Activated naive CD8-positive, alpha-beta T cell (primary cell): ENCODE measurements around the gene TXNDC9.
A peak's percentile ranks its signal among the peaks of the same experiment; 100 is the strongest.
"Not testable (repeated sequence)": the region's sequence is repeated elsewhere in the genome, so short reads cannot be mapped to it uniquely, and the experiment has no call there.

Experiments used
- H3K27ac Mint-ChIP-seq: one replicate; pipeline ENCODE4 v1.8.0; 2021; ENCODE audit warnings: mixed read lengths
- H3K27me3 Mint-ChIP-seq: one replicate; pipeline ENCODE4 v1.8.0; 2021; ENCODE audit warnings: mixed read lengths
- H3K36me3 Mint-ChIP-seq: one replicate; pipeline ENCODE4 v1.8.0; 2021; ENCODE audit warnings: mixed read lengths
- H3K4me1 Mint-ChIP-seq: one replicate; pipeline ENCODE4 v1.8.0; 2021; ENCODE audit warnings: low read depth, mixed read lengths
- H3K4me3 Mint-ChIP-seq: one replicate; pipeline ENCODE4 v1.8.0; 2021; ENCODE audit warnings: mild to moderate bottlenecking, mixed read lengths
- H3K9me3 Mint-ChIP-seq: one replicate; pipeline ENCODE4 v1.8.0; 2021; ENCODE audit warnings: low read depth, mixed read lengths

Gene TXNDC9

GRCh38 chr2:99335911-99336803 is at the start of gene TXNDC9:
TXNDC9 (minus strand) TSS chr2:99336333; CDS start chr2:99333210, 3,123 bp downstream.
- Mint-ChIP-seq H3K9me3 (no peaks in the 10 kb centered on the region), H3K4me1 (peaks cover 48% of the 10 kb centered on the region), H3K27ac (no peak within 1 kb of the TSS), H3K36me3 (peaks cover 2% of the 10 kb centered on the region), H3K27me3 (no peaks in the 10 kb centered on the region), H3K4me3 (no peak within 1 kb of the TSS)

- no peak overlapping the region for H3K27ac Mint-ChIP-seq
- H3K27me3 Mint-ChIP-seq = no peaks in the 10 kb centered on the region
- H3K4me3 Mint-ChIP-seq = no peak overlapping the region
- H3K36me3 Mint-ChIP-seq = peaks cover 21% of the 10 kb centered on the region
- peaks cover 7% of the 10 kb centered on the region for H3K4me1 Mint-ChIP-seq
- H3K9me3 Mint-ChIP-seq = no peaks in the 10 kb centered on the region
Observed at GRCh38 chr2:99382143-99382542, 46.0 kb upstream of the TXNDC9 start.

DNA sequence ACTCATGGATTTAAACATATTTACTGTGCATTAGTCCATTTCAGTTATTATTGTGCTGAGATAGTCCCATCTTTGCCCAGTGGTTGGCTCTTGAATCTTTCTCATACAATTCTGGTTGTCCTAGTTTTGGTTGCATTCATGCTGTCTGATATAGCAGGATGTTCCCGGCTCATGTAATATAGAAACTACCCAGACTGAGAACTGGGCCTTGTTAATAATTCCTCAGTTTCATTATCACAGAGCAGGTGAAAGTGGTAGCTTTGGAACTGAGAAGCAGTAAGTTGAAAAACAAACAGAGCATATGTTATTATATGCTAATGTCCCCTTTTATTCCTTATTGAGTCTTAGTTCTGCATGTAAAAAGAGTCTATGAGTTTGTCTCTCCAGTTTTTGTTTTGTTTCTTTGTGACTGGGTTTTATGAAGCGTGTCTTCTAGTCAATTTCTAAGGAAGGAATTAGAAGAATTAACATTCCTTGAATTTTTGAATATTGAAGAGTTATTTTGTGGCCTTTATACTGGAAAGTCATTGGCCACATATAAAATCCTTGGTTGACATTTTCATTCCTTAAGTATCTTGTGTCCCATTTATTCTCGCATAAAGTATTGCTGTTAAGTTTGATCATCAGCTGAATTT is 44.4 kb upstream of the TXNDC9 start:
- H3K36me3 Mint-ChIP-seq = peaks cover 24% of the 10 kb centered on the region
- H3K4me3 Mint-ChIP-seq = no peak overlapping the region
- H3K4me1 Mint-ChIP-seq = peaks cover 8% of the 10 kb centered on the region
- H3K27me3 Mint-ChIP-seq = no peaks in the 10 kb centered on the region
- H3K27ac Mint-ChIP-seq = no peak overlapping the region
- no peaks in the 10 kb centered on the region for H3K9me3 Mint-ChIP-seq

- H3K27me3 Mint-ChIP-seq = no peaks in the 10 kb centered on the region
- peak overlapping the region; percentile 64 for H3K27ac Mint-ChIP-seq
- peaks cover 30% of the 10 kb centered on the region for H3K36me3 Mint-ChIP-seq
- peaks cover 6% of the 10 kb centered on the region for H3K9me3 Mint-ChIP-seq
- H3K4me1 Mint-ChIP-seq = peaks cover 9% of the 10 kb centered on the region
- no peak overlapping the region for H3K4me3 Mint-ChIP-seq
Observed at GRCh38 chr2:99377879-99378278, 41.7 kb upstream of the TXNDC9 start.

- Mint-ChIP-seq H3K36me3 (peaks cover 34% of the 10 kb centered on the region), H3K9me3 (peaks cover 6% of the 10 kb centered on the region), H3K27ac (no peak overlapping the region)
Observed at GRCh38 chr2:99376254-99376864, 40.2 kb upstream of the TXNDC9 start.

GRCh38 chr2:99374747-99375146 is 38.6 kb upstream of the TXNDC9 start:
- Mint-ChIP-seq H3K4me1 (peaks cover 9% of the 10 kb centered on the region), H3K27ac (no peak overlapping the region), H3K27me3 (no peaks in the 10 kb centered on the region), H3K4me3 (no peak overlapping the region), H3K36me3 (peaks cover 37% of the 10 kb centered on the region), H3K9me3 (peaks cover 6% of the 10 kb centered on the region)

More at GRCh38 chr2:99376254-99376864, 40.2 kb upstream of the TXNDC9 start:
- Mint-ChIP-seq H3K4me3 (no peak overlapping the region), H3K27me3 (no peaks in the 10 kb centered on the region), H3K4me1 (peaks cover 9% of the 10 kb centered on the region)

GRCh38 chr2:99373144-99373543 is 37.0 kb upstream of the TXNDC9 start:
- H3K27ac Mint-ChIP-seq = no peak overlapping the region
- peaks cover 9% of the 10 kb centered on the region for H3K4me1 Mint-ChIP-seq
- H3K36me3 Mint-ChIP-seq = peaks cover 34% of the 10 kb centered on the region
- H3K4me3 Mint-ChIP-seq = no peak overlapping the region
- no peaks in the 10 kb centered on the region for H3K27me3 Mint-ChIP-seq
- H3K9me3 Mint-ChIP-seq = peaks cover 6% of the 10 kb centered on the region

DNA sequence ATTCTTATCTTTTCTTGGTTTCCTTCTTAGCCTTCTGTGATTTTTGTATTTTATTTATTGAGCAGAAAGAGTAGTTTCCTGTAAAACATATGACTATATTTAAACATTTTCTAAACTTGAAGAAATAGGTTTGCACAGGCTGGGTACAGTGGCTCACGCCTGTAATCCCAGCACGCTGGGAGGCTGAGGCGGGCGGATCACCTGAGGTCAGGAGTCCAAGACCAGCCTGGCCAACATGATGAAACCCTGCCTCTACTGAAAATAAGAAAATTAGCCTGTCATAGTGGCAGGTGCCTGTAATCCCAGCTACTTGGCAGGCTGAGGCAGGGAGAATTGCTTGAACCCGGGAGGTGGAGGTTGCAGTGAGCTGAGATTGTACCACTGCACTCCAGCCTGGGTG is 32.7 kb upstream of the TXNDC9 start:
- H3K4me3 Mint-ChIP-seq, H3K9me3 Mint-ChIP-seq, H3K27me3 Mint-ChIP-seq, H3K4me1 Mint-ChIP-seq, H3K27ac Mint-ChIP-seq: not testable (repeated sequence)
- H3K36me3 Mint-ChIP-seq = peaks cover 30% of the 10 kb centered on the region

DNA sequence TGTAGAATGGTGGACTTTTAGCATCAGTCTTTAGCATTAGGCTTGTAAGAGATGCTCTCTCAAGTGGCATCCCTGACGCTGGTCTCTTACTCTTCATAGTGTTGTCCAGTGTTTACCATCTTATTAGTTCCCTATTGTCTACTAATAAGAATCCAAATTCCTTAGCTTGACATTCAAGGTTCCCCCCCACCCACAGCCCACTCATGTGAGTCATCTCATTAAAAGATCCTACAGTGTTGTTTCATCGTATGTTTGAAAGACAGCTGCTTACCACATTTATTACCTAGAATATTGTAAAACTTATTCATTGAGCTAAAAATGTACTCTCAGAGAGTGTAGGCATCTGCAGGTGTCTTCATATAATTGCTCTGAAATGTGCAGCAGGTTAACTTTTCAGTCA is 29.5 kb upstream of the TXNDC9 start:
- Mint-ChIP-seq H3K9me3 (no peaks in the 10 kb centered on the region), H3K36me3 (peaks cover 15% of the 10 kb centered on the region)

DNA sequence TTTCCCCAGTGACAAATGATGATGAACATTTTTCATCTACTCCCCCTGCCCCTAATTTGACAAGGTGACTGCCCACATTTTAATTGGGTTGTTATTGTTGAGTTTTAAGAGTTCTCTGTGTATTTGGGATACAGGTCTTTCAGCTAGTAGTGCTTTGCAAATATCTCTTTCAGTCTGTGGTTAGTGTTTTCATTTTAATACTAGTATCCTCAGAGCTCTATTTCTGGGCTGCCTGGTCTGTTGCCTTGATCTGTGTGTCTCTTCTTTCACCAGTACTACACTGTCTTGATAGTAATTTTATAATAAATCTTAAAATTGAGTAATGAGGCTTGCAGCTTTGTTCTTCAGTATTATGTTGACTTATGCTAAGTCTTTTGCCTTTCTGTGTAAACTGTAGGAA is 20.7 kb upstream of the TXNDC9 start:
- Mint-ChIP-seq H3K9me3 (no peaks in the 10 kb centered on the region), H3K4me1 (peaks cover 51% of the 10 kb centered on the region), H3K27ac (no peak overlapping the region), H3K36me3 (peaks cover 4% of the 10 kb centered on the region), H3K27me3 (no peaks in the 10 kb centered on the region), H3K4me3 (no peak overlapping the region)

More for the DNA sequence above, 29.5 kb upstream of the TXNDC9 start:
- Mint-ChIP-seq H3K27me3 (no peaks in the 10 kb centered on the region), H3K4me3 (no peak overlapping the region), H3K4me1 (no peaks in the 10 kb centered on the region), H3K27ac (no peak overlapping the region)

DNA sequence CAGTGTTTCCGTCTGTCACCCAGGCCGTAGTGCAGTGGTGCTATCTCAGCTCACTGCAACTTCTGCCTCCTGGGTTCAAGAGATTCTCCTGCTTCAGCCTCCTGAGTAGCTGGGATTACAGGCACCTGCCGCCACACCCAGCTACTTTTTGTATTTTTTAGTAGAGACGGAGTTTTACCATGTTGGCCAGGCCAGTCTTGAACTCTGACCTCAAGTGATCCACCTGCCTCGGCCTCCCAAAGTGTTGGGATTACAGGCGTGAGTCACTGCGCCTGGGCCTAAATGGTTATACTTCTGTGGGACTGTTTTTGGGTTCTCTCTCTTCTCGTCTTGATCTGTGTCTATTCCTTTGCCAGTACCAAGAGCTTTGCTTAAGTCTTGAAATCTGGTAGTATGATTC is 18.7 kb upstream of the TXNDC9 start:
- H3K27me3 Mint-ChIP-seq, H3K36me3 Mint-ChIP-seq, H3K9me3 Mint-ChIP-seq, H3K27ac Mint-ChIP-seq: not testable (repeated sequence)
- peak overlapping the region; percentile 34 for H3K4me3 Mint-ChIP-seq
- peaks cover 65% of the 10 kb centered on the region for H3K4me1 Mint-ChIP-seq

DNA sequence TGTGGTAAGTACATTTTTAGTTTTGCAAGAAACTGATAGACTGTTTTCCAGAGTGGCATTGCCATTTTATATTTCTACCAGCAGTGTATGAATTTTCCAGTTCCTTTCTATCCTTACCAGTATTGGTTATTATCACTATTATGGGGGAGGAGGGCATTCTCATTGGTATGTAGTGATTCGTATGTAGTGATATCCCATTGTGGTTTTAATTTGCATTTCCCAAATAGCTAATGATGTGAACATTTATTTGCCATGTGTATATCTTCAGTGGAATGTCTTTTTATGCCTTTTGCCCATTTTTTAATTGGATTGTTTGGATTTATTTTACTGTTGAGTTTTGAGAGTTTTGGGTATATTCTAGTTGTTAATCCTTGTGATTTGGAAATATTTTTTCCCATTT is 17.9 kb upstream of the TXNDC9 start:
- peak overlapping the region; percentile 38 for H3K4me3 Mint-ChIP-seq
- H3K27ac Mint-ChIP-seq = no peak overlapping the region
- no peaks in the 10 kb centered on the region for H3K27me3 Mint-ChIP-seq
- H3K36me3 Mint-ChIP-seq = peaks cover 4% of the 10 kb centered on the region
- H3K4me1 Mint-ChIP-seq = peaks cover 71% of the 10 kb centered on the region
- no peaks in the 10 kb centered on the region for H3K9me3 Mint-ChIP-seq

DNA sequence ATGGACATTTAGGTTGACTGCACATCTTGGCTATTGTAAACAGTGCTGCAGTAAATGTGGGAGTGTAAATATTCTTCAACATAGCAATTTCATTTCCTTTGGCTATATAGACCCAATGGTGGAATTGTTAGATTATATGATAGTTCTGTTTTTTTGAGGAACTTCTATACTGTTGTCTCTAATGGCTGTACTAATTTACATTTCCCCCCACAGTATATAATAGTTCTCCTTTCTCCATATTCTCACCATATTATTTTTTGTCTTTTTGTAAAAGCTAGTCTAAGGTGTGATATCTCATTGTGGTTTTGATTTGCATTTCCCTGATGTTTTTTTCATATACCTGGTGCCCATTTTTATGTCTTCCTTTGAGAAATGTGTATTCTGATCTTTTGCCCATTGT is 14.1 kb upstream of the TXNDC9 start:
- H3K4me1 Mint-ChIP-seq = peaks cover 71% of the 10 kb centered on the region
- H3K9me3 Mint-ChIP-seq = no peaks in the 10 kb centered on the region
- no peak overlapping the region for H3K27ac Mint-ChIP-seq
- H3K27me3 Mint-ChIP-seq = no peaks in the 10 kb centered on the region
- peaks cover 4% of the 10 kb centered on the region for H3K36me3 Mint-ChIP-seq
- H3K4me3 Mint-ChIP-seq = peak overlapping the region; percentile 21

DNA sequence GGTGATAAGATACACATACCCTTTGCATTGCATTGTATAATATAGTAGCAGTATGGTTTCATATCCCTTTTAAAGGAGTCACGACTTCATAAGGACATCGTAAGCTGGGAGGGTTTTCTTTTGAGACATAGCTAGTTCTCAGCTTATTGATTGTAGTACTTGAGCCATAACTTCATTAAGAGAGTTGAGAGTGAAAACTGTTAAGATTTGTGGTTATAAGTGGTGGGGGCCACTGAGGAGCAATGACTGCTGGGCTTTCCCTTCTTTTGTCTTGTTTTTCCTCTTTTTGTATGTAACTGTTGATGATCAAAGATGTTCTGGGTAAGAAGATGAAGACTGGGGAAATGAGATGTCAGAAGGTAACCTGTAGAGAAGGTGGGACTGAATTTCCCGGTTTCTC is 12.0 kb upstream of the TXNDC9 start:
- H3K27ac Mint-ChIP-seq = peak overlapping the region; percentile 78
- peaks cover 63% of the 10 kb centered on the region for H3K4me1 Mint-ChIP-seq
- no peaks in the 10 kb centered on the region for H3K36me3 Mint-ChIP-seq
- no peaks in the 10 kb centered on the region for H3K9me3 Mint-ChIP-seq
- no peaks in the 10 kb centered on the region for H3K27me3 Mint-ChIP-seq
- H3K4me3 Mint-ChIP-seq = peak overlapping the region; percentile 46

GRCh38 chr2:99346218-99346617 is 10.1 kb upstream of the TXNDC9 start:
- Mint-ChIP-seq H3K4me3 (no peak overlapping the region), H3K9me3 (no peaks in the 10 kb centered on the region), H3K27ac (no peak overlapping the region), H3K36me3 (no peaks in the 10 kb centered on the region), H3K4me1 (peaks cover 65% of the 10 kb centered on the region), H3K27me3 (no peaks in the 10 kb centered on the region)
